HepG2 (cell line): ENCODE measurements around the gene RABGAP1L.

Source experiments
- ATF3 ChIP-seq: sonication (generic); formaldehyde crosslinking; IDR thresholded peaks from 2 replicates; pipeline ENCODE4 v1.4.0; 2020; ENCODE audit warnings: missing genetic modification reagents
- GTF3A ChIP-seq: sonication (generic); formaldehyde crosslinking; conservative IDR thresholded peaks from 2 replicates; pipeline ENCODE4 v1.4.0; 2020; ENCODE audit warnings: mild to moderate bottlenecking, missing genetic modification reagents
- SIX1 ChIP-seq: sonication (generic); formaldehyde crosslinking; IDR thresholded peaks from 2 replicates; pipeline ENCODE4 v1.4.0; 2020; ENCODE audit warnings: missing genetic modification reagents, borderline replicate concordance
- TAF1 ChIP-seq: sonication (generic); formaldehyde crosslinking; IDR thresholded peaks from 2 replicates; pipeline ENCODE4 v1.4.0; 2020; ENCODE audit warnings: missing genetic modification reagents
- TMF1 ChIP-seq: sonication (generic); formaldehyde crosslinking; IDR thresholded peaks from 2 replicates; pipeline ENCODE4 v1.8.1; 2022; ENCODE audit warnings: low read depth, missing genetic modification reagents
- ZBTB1 ChIP-seq: sonication (generic); formaldehyde crosslinking; IDR thresholded peaks from 2 replicates; pipeline ENCODE4 v1.4.0; 2020; ENCODE audit warnings: missing genetic modification reagents, borderline replicate concordance
- ZNF639 ChIP-seq: conservative IDR thresholded peaks from 2 replicates; pipeline ENCODE4 v1.6.1; 2018; ENCODE audit warnings: missing genetic modification reagents
- TF ChIP-seq, protein P1 (sequence below): sonication (generic); formaldehyde crosslinking; IDR thresholded peaks from 2 replicates; pipeline ENCODE4 v1.5.1; 2020; ENCODE audit warnings: missing genetic modification reagents, mild to moderate bottlenecking, borderline replicate concordance
- TF ChIP-seq, protein P2 (sequence below): sonication (generic); formaldehyde crosslinking; IDR thresholded peaks from 2 replicates; pipeline ENCODE4 v1.8.1; 2023; ENCODE audit warnings: mild to moderate bottlenecking, missing genetic modification reagents
- TF ChIP-seq, protein P3 (sequence below): sonication (generic); formaldehyde crosslinking; conservative IDR thresholded peaks from 2 replicates; pipeline ENCODE4 v1.5.0; 2020; ENCODE audit warnings: missing genetic modification reagents
- TF ChIP-seq, protein P4 (sequence below): sonication (generic); formaldehyde crosslinking; IDR thresholded peaks from 2 replicates; pipeline ENCODE4 v1.5.0; 2020; ENCODE audit warnings: mild to moderate bottlenecking, missing genetic modification reagents, moderate library complexity

DNA sequence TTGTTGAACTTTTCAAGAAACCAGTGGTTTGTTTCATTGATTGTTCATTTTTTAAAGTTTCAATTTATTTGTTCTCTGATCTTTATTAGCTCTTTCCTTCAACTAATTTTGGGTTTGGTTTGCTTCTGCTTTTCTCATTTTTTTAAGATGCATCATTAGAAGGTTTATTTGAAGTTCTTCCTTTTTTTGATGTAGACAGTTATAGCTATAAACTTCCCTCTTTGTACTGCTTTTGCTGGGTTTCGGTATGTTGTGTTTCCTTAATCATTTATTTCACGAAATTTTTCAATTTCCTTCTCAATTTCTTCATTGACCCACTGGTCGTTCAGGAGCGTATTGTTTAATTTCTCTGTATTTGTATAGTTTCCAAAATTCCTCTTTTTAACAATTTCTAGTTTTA lies 155.1 kb downstream of the RABGAP1L start:
- TF ChIP-seq, protein P1, sequence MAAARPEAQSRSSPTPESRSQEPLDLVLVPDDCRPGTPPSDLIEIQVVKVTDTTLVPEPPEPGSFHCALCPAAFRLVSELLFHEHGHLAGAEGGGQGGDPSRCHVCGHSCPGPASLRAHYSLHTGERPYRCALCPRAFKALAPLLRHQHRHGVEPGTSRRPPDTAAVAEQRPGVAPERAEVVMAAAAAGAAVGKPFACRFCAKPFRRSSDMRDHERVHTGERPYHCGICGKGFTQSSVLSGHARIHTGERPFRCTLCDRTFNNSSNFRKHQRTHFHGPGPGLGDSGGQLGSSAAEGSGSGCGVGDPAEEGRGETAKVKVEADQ (CRISPR knock-in tag): no peak
- TF ChIP-seq, protein P2, sequence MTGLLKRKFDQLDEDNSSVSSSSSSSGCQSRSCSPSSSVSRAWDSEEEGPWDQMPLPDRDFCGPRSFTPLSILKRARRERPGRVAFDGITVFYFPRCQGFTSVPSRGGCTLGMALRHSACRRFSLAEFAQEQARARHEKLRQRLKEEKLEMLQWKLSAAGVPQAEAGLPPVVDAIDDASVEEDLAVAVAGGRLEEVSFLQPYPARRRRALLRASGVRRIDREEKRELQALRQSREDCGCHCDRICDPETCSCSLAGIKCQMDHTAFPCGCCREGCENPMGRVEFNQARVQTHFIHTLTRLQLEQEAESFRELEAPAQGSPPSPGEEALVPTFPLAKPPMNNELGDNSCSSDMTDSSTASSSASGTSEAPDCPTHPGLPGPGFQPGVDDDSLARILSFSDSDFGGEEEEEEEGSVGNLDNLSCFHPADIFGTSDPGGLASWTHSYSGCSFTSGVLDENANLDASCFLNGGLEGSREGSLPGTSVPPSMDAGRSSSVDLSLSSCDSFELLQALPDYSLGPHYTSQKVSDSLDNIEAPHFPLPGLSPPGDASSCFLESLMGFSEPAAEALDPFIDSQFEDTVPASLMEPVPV (CRISPR knock-in tag): no peak
- TF ChIP-seq TMF1 (no peak), GTF3A (no peak), ATF3 (CRISPR knock-in tag) (no peak), ZNF639 (CRISPR knock-in tag) (no peak), TAF1 (CRISPR knock-in tag) (no peak), ZBTB1 (CRISPR knock-in tag) (no peak), SIX1 (CRISPR knock-in tag) (no peak)
- TF ChIP-seq, protein P3, sequence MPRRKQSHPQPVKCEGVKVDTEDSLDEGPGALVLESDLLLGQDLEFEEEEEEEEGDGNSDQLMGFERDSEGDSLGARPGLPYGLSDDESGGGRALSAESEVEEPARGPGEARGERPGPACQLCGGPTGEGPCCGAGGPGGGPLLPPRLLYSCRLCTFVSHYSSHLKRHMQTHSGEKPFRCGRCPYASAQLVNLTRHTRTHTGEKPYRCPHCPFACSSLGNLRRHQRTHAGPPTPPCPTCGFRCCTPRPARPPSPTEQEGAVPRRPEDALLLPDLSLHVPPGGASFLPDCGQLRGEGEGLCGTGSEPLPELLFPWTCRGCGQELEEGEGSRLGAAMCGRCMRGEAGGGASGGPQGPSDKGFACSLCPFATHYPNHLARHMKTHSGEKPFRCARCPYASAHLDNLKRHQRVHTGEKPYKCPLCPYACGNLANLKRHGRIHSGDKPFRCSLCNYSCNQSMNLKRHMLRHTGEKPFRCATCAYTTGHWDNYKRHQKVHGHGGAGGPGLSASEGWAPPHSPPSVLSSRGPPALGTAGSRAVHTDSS (CRISPR knock-in tag): no peak
- TF ChIP-seq, protein P4, sequence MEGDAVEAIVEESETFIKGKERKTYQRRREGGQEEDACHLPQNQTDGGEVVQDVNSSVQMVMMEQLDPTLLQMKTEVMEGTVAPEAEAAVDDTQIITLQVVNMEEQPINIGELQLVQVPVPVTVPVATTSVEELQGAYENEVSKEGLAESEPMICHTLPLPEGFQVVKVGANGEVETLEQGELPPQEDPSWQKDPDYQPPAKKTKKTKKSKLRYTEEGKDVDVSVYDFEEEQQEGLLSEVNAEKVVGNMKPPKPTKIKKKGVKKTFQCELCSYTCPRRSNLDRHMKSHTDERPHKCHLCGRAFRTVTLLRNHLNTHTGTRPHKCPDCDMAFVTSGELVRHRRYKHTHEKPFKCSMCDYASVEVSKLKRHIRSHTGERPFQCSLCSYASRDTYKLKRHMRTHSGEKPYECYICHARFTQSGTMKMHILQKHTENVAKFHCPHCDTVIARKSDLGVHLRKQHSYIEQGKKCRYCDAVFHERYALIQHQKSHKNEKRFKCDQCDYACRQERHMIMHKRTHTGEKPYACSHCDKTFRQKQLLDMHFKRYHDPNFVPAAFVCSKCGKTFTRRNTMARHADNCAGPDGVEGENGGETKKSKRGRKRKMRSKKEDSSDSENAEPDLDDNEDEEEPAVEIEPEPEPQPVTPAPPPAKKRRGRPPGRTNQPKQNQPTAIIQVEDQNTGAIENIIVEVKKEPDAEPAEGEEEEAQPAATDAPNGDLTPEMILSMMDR (CRISPR knock-in tag): no peak
